IPS-18c (cell line): ENCODE measurements around the gene RUSF1.
"Not testable (repeated sequence)": the region's sequence is repeated elsewhere in the genome, so short reads cannot be mapped to it uniquely, and the experiment has no call there.

Experiments used
- H3K4me3 ChIP-seq: 2 replicates; pipeline ENCODE4 v1.7.0; 2013; ENCODE audit warnings: low read depth, mild to moderate bottlenecking, low read length, moderate library complexity; ENCODE audit not compliant: insufficient read depth
- H3K9me3 ChIP-seq: one replicate; pipeline ENCODE4 v1.6.1; 2013; ENCODE audit warnings: mild to moderate bottlenecking, low read length, moderate library complexity; ENCODE audit not compliant: control insufficient read depth, insufficient read depth

The RUSF1 gene

DNA sequence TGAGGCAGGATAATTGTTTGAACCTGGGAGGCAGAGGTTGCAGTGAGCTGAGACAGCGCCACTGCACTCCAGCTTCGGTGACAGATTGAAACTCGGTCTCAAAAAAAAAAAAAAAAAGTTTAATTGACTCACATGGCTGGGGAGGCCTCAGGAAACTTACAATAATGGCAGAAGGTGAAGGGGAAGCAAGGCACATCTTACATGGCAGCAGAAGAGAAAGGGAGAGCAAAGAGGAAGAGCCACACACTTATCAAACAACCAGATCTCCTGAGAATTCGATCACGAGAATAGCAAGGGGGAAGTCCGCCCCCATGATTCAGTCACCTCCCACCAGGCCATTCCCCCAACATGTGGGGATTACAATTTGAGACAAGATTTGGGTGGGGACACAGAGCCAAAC, 62.3 kb downstream of the RUSF1 start:
- H3K9me3 ChIP-seq, H3K4me3 ChIP-seq: not testable (repeated sequence)

DNA sequence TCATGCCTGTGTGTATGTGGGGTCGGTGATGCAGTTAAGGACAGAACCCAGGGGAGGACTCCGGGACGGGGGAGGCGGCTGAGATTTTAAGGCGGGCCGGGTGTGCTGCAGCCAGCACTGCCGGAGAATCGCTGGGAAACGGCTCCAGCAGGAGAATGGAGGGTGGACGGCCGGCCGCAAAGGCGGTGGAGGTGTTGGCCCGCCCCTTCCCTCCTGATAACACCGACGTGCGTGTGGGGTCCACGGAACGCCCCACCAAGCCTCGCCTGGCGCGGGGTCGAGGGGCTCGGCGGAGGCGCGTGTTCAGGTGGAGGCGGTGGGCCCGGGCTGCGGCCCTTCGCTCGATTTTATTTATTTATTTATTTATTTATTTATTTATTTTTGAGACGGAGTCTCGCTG, 66.2 kb downstream of the RUSF1 start:
- Histone ChIP-seq H3K9me3 (no peaks in the 10 kb centered on the region), H3K4me3 (no peak overlapping the region; the same call in 1 of the 2 replicates)

DNA sequence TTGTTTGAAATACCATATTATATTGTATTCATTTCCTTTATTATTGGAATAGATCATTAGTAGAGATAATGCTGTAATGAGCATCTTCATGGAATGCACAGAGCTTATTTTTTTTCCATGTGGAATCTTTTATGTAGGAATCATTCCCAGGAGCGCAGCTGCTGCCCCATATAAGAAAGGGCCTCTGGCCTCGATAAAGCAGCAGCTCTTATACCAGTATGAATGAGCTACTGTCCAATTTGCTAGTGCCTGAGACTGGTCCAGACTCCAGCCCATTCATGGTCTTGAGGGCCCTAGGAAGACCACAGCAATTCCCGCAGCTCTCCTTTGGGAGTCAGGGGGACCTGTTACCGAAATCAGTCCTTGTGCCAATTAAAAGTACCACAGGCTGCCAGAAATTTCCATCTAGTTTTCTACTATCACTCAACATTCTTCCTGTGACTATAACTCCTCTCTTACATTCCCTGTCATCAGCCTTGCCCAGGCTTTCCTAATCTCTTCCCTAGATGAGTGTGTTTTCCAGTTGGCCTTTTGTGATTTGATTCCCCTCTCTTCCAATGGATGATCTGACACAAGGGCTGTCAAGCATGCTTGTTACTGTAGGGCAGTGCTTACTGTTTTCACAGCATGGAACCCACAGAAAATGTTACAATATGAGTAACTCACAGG, 67.5 kb downstream of the RUSF1 start:
- no peaks in the 10 kb centered on the region for H3K9me3 ChIP-seq
- no peak overlapping the region for H3K4me3 ChIP-seq

DNA sequence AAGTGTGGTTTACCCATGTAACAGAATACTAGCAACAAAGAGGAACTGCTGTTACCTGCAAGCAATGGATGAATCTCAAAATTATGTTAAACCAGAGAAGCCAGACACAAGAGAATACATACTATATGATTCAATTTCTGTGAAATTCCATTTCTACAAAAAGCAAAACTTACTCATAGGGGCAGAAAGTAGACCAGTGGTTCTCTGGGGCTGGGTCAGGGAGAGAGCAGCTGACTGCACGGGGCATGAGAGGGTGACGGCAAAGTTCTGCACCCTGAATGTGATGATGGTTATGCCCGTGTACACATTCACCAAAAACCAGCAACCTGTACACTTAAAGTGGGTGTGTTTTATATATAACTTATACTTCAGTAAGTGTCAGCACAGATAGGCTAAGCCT, 68.7 kb downstream of the RUSF1 start:
- Histone ChIP-seq H3K4me3 (no peak overlapping the region), H3K9me3 (no peaks in the 10 kb centered on the region)
